BE2C (cell line): ENCODE data around the gene ANO1.

ENCODE experiments used
- DNase-seq: peaks from one replicate; pipeline ENCODE4 v3.0.0-alpha.2; 2020
- H3K27me3 ChIP-seq: fragments of 250-450 bp; sonication (Bioruptor Pico); 2 replicates; pipeline ENCODE4 v1.5.1; 2020; ENCODE audit warnings: mild to moderate bottlenecking
- H3K36me3 ChIP-seq: fragments of 250-450 bp; sonication (Bioruptor Pico); 2 replicates; pipeline ENCODE4 v1.5.1; 2020; ENCODE audit warnings: mild to moderate bottlenecking
- H3K4me1 ChIP-seq: fragments of 250-450 bp; sonication (Bioruptor Pico); 2 replicates; pipeline ENCODE4 v1.5.1; 2020
- H3K4me3 ChIP-seq: 2 replicates; pipeline ENCODE4 v1.5.1; 2011; ENCODE audit warnings: low read depth, low read length
- H3K9me3 ChIP-seq: fragments of 250-450 bp; sonication (Bioruptor Pico); 2 replicates; pipeline ENCODE4 v1.5.1; 2020
- TF ChIP-seq, protein P1 (sequence below): IDR thresholded peaks from 2 replicates; pipeline ENCODE4 v1.5.1; 2012; ENCODE audit warnings: mild to moderate bottlenecking, low read depth, low read length

The ANO1 gene

DNA sequence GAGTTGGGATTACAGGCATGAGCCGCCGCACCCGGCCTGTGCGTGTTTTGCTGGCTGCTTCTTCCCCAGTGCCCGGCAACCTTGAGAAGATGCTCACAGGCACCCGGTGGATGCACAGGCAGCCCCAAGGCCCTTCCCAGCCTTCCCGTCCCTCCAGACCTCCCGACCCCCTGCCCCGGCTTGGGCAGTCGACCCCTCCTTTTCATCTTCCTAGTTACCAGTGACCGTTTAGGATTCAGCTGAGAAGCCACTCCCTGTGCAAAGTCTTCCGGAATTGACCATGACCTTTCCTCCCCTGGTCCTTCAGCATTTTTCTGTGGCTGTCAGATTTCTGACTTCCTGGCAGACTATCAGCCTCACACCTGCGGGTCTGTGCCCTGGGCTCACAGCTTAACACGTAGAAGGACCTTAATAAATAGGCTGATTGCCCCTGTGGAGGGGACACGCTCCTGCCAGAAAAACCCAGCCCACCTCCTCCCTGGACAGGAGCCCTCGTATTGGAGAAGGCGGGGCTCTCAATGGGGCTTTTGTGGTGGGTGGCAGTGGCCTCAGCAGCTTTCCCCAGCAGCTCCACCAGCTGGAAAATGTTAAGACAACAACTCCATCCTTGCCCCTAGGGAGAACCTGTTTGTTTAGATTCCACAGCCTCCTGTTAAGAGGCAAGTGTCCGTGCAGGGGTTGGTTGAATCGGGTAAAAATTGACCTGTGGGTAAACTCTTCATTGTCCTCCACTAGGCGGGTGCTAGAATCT is 10.4 kb upstream of the ANO1 start:
- Histone ChIP-seq H3K4me1 (no peaks in the 10 kb centered on the region), H3K4me3 (no peak overlapping the region), H3K9me3 (no peaks in the 10 kb centered on the region), H3K27me3 (0 out of 2 replicates have a peak, but pooled peaks cover 4% of the 10 kb centered on the region), H3K36me3 (no peaks in the 10 kb centered on the region)
- no peak for DNase-seq
- TF ChIP-seq, protein P1, sequence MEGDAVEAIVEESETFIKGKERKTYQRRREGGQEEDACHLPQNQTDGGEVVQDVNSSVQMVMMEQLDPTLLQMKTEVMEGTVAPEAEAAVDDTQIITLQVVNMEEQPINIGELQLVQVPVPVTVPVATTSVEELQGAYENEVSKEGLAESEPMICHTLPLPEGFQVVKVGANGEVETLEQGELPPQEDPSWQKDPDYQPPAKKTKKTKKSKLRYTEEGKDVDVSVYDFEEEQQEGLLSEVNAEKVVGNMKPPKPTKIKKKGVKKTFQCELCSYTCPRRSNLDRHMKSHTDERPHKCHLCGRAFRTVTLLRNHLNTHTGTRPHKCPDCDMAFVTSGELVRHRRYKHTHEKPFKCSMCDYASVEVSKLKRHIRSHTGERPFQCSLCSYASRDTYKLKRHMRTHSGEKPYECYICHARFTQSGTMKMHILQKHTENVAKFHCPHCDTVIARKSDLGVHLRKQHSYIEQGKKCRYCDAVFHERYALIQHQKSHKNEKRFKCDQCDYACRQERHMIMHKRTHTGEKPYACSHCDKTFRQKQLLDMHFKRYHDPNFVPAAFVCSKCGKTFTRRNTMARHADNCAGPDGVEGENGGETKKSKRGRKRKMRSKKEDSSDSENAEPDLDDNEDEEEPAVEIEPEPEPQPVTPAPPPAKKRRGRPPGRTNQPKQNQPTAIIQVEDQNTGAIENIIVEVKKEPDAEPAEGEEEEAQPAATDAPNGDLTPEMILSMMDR = no peak

DNA sequence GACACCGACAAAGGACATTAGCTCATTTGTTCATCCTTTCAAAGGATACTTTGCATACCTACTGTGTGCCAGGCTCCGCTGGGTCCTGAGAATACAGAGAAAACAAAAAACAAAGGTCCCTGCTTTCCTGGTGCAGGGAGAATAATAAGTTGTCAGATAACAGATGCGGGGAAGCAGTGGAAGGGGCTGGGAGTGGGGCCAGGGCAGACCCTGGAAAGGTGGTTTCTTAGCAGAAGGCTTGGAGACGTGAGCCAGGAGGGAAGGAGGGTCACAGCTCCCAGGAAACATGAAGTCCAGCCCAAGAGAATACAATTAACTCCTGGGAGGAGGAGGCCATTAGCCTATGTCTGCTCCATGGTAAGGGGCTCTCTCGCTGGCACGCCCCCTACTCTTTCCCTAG is 9.8 kb upstream of the ANO1 start:
- H3K27me3 ChIP-seq = 0 out of 2 replicates have a peak, but pooled peaks cover 4% of the 10 kb centered on the region
- no peaks in the 10 kb centered on the region for H3K36me3 ChIP-seq
- no peak for DNase-seq
- TF ChIP-seq, protein P1 = no peak
- no peak overlapping the region for H3K4me3 ChIP-seq
- no peaks in the 10 kb centered on the region for H3K4me1 ChIP-seq
- no peaks in the 10 kb centered on the region for H3K9me3 ChIP-seq

DNA sequence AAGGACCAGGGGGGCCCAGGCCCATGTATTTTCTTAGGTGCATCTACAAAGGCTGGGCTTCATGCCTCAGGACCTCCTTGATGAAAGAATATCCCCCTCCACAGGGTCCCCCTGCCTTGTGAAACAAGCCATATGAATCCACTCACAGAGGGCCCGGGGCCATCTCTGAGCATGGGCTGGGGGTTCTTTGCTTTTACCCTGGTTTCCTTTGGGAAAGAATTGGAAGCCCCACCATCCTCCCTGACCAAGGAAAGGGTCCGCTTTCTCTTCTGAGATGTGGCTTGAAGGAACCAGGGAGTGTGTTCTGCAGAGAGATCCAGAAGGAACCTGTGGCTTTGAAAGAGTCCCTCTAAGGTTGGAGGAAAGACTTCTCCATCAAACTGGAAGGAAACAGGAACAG is 9.2 kb upstream of the ANO1 start:
- Histone ChIP-seq H3K27me3 (0 out of 2 replicates have a peak, but pooled peaks cover 4% of the 10 kb centered on the region), H3K4me1 (no peaks in the 10 kb centered on the region), H3K36me3 (no peaks in the 10 kb centered on the region), H3K4me3 (no peak overlapping the region), H3K9me3 (no peaks in the 10 kb centered on the region)
- DNase-seq = no peak
- TF ChIP-seq, protein P1 = no peak

DNA sequence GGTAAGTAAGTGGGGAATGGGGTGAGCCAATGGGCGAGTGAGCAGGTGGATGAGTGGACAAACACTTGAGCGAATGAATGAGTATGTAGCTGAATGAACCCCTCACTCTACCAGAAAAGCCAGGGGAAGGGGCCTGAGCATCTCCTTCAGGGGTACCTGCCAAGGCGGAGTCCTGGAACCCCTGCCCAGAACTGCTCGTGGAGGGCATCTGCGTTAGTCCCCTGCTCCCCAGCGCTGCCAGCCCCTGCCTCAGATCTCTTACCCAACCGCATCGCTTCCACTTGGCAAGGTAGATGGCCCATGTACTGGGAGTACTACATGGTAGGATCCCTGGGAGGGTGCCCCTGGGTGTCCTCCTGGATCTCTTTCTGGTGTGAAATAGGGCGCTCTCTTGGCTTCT is 7.4 kb upstream of the ANO1 start:
- no peak overlapping the region for H3K4me3 ChIP-seq
- TF ChIP-seq, protein P1 = no peak
- H3K4me1 ChIP-seq = no peaks in the 10 kb centered on the region
- no peaks in the 10 kb centered on the region for H3K9me3 ChIP-seq
- no peak for DNase-seq
- H3K36me3 ChIP-seq = no peaks in the 10 kb centered on the region
- peaks cover 8% of the 10 kb centered on the region; the same call in 1 of the 2 replicates for H3K27me3 ChIP-seq

DNA sequence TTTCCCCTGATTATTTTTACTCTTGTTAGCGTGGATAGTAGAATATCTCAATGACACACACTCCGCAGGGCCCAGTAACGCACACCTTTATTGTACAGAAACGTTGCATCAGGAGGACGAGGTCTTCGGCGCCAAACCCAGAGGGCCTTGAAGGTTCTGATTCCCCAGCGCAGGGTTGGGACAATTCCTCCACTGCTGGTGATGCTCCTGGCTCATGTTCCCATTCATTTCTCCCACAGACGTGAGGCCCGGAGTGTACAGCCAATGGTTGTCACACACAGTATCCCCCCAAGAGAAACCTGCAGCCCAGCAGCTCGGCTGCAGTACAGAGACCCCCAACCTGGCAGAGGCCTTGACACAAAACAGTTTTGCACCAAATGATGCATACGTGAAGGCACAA is 6.1 kb upstream of the ANO1 start:
- no peaks in the 10 kb centered on the region for H3K4me1 ChIP-seq

DNA sequence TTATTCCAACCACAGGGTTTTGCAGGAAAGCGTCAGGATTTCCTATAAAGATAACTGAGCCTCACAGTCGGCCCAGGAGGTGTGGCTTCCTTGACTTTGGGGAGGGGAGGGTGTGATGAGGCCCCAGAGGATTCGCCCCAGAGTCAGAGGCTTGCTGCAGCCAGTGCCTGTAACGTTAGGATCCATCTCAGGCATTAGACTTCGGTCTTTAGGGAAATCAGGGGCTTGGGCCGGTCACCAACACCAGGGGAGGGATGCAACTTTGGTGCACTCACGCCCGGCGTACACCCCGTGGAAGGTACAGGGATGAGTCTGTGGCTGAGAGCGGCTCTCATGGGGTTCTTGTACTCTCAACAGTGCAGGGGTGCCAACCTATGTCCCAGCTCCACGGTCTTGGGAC is 5.7 kb upstream of the ANO1 start:
- no peaks in the 10 kb centered on the region for H3K36me3 ChIP-seq
- H3K27me3 ChIP-seq = peaks cover 22% of the 10 kb centered on the region
- H3K4me3 ChIP-seq = no peak overlapping the region
- no peaks in the 10 kb centered on the region for H3K9me3 ChIP-seq
- no peaks in the 10 kb centered on the region for H3K4me1 ChIP-seq
- no peak for DNase-seq
- TF ChIP-seq, protein P1 = no peak

More for the DNA sequence above, 6.1 kb upstream of the ANO1 start:
- no peak for DNase-seq
- Histone ChIP-seq H3K9me3 (no peaks in the 10 kb centered on the region), H3K27me3 (peaks cover 17% of the 10 kb centered on the region), H3K36me3 (no peaks in the 10 kb centered on the region), H3K4me3 (no peak overlapping the region)
- TF ChIP-seq, protein P1 = no peak
